ENCODE data around the gene ZNF778.
A peak's percentile ranks its signal among the peaks of the same experiment; 100 is the strongest.

DNA sequence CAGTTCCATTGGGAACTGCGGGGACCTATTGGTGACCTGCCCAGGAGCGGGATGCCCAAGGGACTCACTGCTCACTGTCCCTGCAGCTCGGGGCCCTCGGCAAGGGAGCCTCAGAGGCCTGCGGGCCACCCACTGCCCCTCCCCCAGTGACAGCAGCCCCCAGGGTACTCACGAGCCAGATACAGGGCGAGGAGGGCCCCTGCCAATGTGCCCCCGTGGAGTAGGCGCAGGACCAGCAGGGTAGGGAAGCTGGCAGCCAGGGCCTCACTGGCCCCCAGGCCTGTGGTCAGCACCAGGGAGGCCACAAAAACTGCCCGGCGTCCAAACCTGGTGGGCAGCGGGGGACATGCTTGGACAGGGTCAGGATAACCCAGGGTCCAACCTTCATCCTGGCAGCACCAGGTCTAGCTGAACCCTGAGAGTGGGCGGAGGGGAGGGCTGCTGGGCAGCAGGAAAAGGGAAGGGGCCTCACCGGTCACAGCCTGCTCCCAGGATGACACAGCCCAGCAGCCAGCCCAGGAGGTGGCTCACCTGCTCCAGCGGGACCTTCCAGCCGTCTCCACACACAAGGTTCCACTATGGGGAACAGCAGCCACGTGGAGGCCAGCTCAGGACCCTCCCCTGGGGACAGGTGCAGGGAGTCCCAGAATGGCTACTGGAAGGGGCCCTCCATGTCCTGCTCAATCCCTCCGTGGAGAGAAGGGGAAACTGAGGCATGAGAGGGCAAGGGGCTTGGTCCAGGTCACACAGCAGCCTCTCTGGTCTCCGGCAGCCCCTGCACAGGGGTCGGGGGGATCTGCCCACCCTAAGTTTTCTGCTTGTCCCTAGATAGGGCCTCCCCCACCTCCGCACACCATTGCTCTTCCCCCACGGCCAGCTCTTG is 18.0 kb upstream of the ZNF778 start:
- no peak for TF ChIP-seq MED1 (CRISPR knock-in tag; IDR thresholded peaks at IDR 0.05)
- no peak for TF ChIP-seq ZNF253 (CRISPR knock-in tag; IDR thresholded peaks at IDR 0.05; ENCODE audit: borderline replicate concordance)
- TF ChIP-seq, protein P1, sequence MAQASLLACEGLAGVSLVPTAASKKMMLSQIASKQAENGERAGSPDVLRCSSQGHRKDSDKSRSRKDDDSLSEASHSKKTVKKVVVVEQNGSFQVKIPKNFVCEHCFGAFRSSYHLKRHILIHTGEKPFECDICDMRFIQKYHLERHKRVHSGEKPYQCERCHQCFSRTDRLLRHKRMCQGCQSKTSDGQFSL (CRISPR knock-in tag; IDR thresholded peaks at IDR 0.05): 0 out of 2 replicates have a peak, but pooled peaks have one; percentile 5
- TF ChIP-seq, protein P2, sequence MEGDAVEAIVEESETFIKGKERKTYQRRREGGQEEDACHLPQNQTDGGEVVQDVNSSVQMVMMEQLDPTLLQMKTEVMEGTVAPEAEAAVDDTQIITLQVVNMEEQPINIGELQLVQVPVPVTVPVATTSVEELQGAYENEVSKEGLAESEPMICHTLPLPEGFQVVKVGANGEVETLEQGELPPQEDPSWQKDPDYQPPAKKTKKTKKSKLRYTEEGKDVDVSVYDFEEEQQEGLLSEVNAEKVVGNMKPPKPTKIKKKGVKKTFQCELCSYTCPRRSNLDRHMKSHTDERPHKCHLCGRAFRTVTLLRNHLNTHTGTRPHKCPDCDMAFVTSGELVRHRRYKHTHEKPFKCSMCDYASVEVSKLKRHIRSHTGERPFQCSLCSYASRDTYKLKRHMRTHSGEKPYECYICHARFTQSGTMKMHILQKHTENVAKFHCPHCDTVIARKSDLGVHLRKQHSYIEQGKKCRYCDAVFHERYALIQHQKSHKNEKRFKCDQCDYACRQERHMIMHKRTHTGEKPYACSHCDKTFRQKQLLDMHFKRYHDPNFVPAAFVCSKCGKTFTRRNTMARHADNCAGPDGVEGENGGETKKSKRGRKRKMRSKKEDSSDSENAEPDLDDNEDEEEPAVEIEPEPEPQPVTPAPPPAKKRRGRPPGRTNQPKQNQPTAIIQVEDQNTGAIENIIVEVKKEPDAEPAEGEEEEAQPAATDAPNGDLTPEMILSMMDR (CRISPR knock-in tag; IDR thresholded peaks at IDR 0.05): 0 out of 2 replicates have a peak, but pooled peaks have one; percentile 2

Data from HepG2 (cell line).